Activated CD4-positive, alpha-beta T cell treated with anti-CD3 and anti-CD28 coated beads for 36 hours (primary cell): ENCODE data around the gene DLX4. TPM values are rescaled to one million over a fixed set of nuclear protein-coding genes. Genes with fewer than 3 reads are reported as not detected.

Source experiments
- ATAC-seq: fragments of 200-7000 bp; cut with Tn5 transposase; one replicate; pipeline ENCODE4 v1.10.0; 2021; ENCODE audit warnings: mild to moderate bottlenecking, moderate library complexity
- CTCF ChIA-PET: fragments of 350-600 bp; sonication (Branson Sonifier 250); formaldehyde crosslinking; loops from one replicate; lab custom pipeline; 2021; ENCODE audit warnings: antibody characterized with exemption; lab: Charles Lee
- POLR2A ChIA-PET: fragments of 350-600 bp; sonication (Branson Sonifier 250); formaldehyde crosslinking; loops from one replicate; lab custom pipeline; 2021; ENCODE audit warnings: antibody characterized with exemption, inconsistent platforms; lab: Charles Lee
- DNase-seq: peaks from one replicate; pipeline ENCODE4 v3.0.0-alpha.2; 2020
- H3K27ac Mint-ChIP-seq: one replicate; pipeline ENCODE4 v1.8.0; 2021; ENCODE audit warnings: mixed read lengths
- H3K27me3 Mint-ChIP-seq: one replicate; pipeline ENCODE4 v1.8.0; 2021; ENCODE audit warnings: mixed read lengths
- H3K36me3 Mint-ChIP-seq: one replicate; pipeline ENCODE4 v1.8.0; 2021; ENCODE audit warnings: low read depth, mixed read lengths
- H3K4me1 Mint-ChIP-seq: one replicate; pipeline ENCODE4 v1.8.0; 2021; ENCODE audit warnings: mixed read lengths
- H3K4me3 Mint-ChIP-seq: one replicate; pipeline ENCODE4 v1.8.0; 2021; ENCODE audit warnings: mild to moderate bottlenecking, moderate library complexity, mixed read lengths
- H3K9me3 Mint-ChIP-seq: one replicate; pipeline ENCODE4 v1.8.0; 2021; ENCODE audit warnings: low read depth, mixed read lengths
- intact Hi-C, 2 experiments: fragments of 100-400 bp; cut with DNase I in 1 of 2; cut with micrococcal nuclease in 1 of 2; formaldehyde crosslinking; loops; one replicate each; pipeline versions ENCODE4 v1.14.2 to v1.15.1; 2022 to 2024; cut with DNase I, micrococcal nuclease
- total RNA-seq, 2 experiments: library from RNA; stranded (reverse); gene quantifications; one replicate each; pipeline ENCODE4 v1.2.3, GENCODE V29; 2021

DLX4 gene
- total RNA-seq, 2 experiments from 2014 or later = 0.85 to 0.86 TPM

DNA sequence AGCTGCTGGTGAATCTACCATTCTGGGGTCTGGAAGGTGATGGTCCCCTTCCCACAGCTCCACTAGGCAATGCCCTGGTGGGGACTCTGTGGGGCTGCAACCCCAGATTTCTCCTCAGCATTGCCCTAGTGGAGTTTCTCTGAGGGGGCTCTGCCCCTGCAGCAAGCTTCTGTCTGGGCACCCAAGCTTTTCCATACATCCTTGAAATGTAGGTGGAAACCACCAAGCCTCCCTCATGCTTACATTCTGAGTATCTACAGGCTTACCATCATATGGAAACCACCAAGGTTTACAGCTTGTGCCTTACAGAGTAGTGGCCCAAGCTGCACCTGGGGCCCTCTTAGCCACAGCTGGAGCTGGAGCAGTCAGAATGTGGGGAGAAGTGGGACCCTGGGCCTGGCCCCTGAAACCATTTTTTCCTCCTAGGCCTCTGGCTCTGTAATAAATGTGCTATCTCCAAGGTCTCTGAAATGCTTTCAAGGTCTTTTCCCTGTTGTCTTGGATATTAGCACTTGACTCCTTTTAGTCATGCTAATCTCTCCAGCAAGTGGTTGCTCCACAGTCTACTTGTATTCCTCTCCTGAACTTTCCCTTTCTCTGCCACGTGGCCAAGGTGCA is 45.6 kb downstream of the DLX4 start:
- Mint-ChIP-seq H3K27ac (no peak overlapping the region), H3K4me3 (no peak overlapping the region), H3K36me3 (no peaks in the 10 kb centered on the region), H3K27me3 (peaks cover 13% of the 10 kb centered on the region), H3K4me1 (no peaks in the 10 kb centered on the region), H3K9me3 (peaks cover 26% of the 10 kb centered on the region)
- DNase-seq (no peak), ATAC-seq (no peak)
- intact Hi-C loops = no loop called here
- CTCF ChIA-PET = interaction anchor here (0.6 to 1.3 kb wide), 3 partner anchors 62 to 569 kb away, joined by 3 read pairs; no protein-coding TSS in a partner anchor
- POLR2A ChIA-PET = interaction anchor here (0.6 kb wide), 1 partner anchor 557 kb away, joined by 4 read pairs; no protein-coding TSS in a partner anchor

DNA sequence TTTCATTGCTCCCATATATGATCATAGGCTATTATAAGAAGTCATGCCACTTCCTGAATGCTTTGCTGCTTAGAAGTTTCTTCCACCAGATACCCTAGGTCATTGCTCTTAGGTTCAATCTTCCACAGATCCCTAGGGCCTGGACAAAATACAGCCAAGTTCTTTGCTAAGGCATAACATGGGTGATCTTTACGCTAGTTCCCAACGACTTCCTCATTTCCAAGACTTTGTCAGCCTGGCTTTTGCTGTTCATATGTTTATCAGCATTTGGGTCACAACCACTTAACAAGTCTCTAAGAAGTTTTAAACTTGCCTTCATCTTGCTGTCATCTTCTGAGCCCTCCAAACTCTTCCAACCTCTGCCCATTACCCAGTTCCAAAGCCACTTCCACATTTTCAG is 46.2 kb downstream of the DLX4 start:
- H3K4me3 Mint-ChIP-seq = no peak overlapping the region
- no peak for ATAC-seq
- H3K36me3 Mint-ChIP-seq = no peaks in the 10 kb centered on the region
- DNase-seq = no peak
- ChIA-PET POLR2A (no interaction called here), CTCF (interaction anchor here (0.6 kb wide), 2 partner anchors 78 to 569 kb away, joined by 3 read pairs; no protein-coding TSS in a partner anchor)
- intact Hi-C loops = no loop called here
- no peaks in the 10 kb centered on the region for H3K4me1 Mint-ChIP-seq
- peaks cover 26% of the 10 kb centered on the region for H3K9me3 Mint-ChIP-seq
- no peak overlapping the region for H3K27ac Mint-ChIP-seq
- H3K27me3 Mint-ChIP-seq = peaks cover 13% of the 10 kb centered on the region

- DNase-seq = no peak
- ATAC-seq = no peak
- Mint-ChIP-seq H3K4me3 (no peak overlapping the region), H3K27me3 (peaks cover 14% of the 10 kb centered on the region), H3K36me3 (no peaks in the 10 kb centered on the region), H3K9me3 (peaks cover 9% of the 10 kb centered on the region), H3K4me1 (no peaks in the 10 kb centered on the region), H3K27ac (no peak overlapping the region)
- intact Hi-C loops = no loop called here
- ChIA-PET POLR2A (no interaction called here), CTCF (interaction anchor here (1.3 kb wide), 1 partner anchor 8 kb away, joined by 3 read pairs; no protein-coding TSS in a partner anchor)
These were observed 49.9 kb downstream of the DLX4 start for GRCh38 chr17:50018909-50019308.

DNA sequence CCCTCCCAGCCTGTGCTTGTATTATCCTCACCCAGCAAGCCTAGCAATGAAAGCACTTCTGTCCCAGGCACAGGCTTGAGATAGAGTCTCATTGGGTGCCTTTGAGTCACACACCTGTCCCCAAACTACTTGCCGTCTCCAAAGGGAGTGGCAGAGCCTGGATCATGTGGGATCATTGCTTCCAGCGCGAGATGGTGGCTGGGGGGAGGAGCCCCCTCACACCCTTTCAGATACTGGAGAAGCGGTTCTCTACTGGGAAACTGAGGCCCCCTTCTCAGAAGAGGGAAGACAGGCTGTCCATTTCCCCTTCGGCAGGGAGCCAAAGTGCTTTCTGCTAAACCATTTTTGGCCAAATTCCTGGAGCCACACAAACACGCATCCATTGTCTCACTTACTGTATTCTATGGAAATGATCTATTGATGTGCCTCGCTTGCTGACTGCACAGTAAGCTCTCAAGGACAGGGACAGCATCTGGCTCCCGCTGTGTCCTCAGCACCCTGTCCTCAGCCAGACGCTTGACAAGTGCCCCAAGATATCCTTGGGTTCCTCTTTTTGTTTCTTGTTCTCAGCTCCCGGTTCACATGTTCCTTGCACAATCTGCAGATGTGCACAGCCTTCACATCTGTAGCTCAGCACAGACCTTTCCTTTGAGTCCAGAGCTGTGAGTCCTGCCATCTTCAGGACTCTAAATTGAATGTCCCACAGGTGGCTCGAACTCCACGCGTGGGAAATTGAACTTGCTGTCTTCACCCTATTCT is 52.0 kb downstream of the DLX4 start:
- H3K27me3 Mint-ChIP-seq = peaks cover 14% of the 10 kb centered on the region
- H3K4me3 Mint-ChIP-seq = no peak overlapping the region
- ATAC-seq (no peak), DNase-seq (no peak)
- ChIA-PET CTCF (interaction anchor here (0.6 kb wide), 3 partner anchors 36 to 324 kb away, joined by 3 read pairs; no protein-coding TSS in a partner anchor), POLR2A (no interaction called here)
- H3K9me3 Mint-ChIP-seq = no peaks in the 10 kb centered on the region
- intact Hi-C loops = no loop called here
- no peaks in the 10 kb centered on the region for H3K4me1 Mint-ChIP-seq
- no peak overlapping the region for H3K27ac Mint-ChIP-seq
- H3K36me3 Mint-ChIP-seq = no peaks in the 10 kb centered on the region

GRCh38 chr17:50021681-50022370 is 52.8 kb downstream of the DLX4 start:
- ATAC-seq (no peak), DNase-seq (no peak)
- H3K36me3 Mint-ChIP-seq = no peaks in the 10 kb centered on the region
- no peaks in the 10 kb centered on the region for H3K9me3 Mint-ChIP-seq
- intact Hi-C loops = no loop called here
- H3K4me1 Mint-ChIP-seq = peaks cover 2% of the 10 kb centered on the region
- H3K27ac Mint-ChIP-seq = no peak overlapping the region
- H3K27me3 Mint-ChIP-seq = peaks cover 15% of the 10 kb centered on the region
- H3K4me3 Mint-ChIP-seq = no peak overlapping the region
- CTCF ChIA-PET = interaction anchor here (0.6 to 1.3 kb wide), 3 partner anchors 24 to 44 kb away, joined by 3 to 4 read pairs (median 3); no protein-coding TSS in a partner anchor
- POLR2A ChIA-PET = no interaction called here

GRCh38 chr17:50022463-50023130 is 53.6 kb downstream of the DLX4 start:
- DNase-seq = no peak
- ATAC-seq = no peak
- Mint-ChIP-seq H3K36me3 (no peaks in the 10 kb centered on the region), H3K27ac (no peak overlapping the region), H3K27me3 (peaks cover 19% of the 10 kb centered on the region), H3K4me3 (no peak overlapping the region), H3K9me3 (no peaks in the 10 kb centered on the region), H3K4me1 (peaks cover 8% of the 10 kb centered on the region)
- intact Hi-C loops = no loop called here
- ChIA-PET CTCF (interaction anchor here (0.7 to 1.3 kb wide), 3 partner anchors 24 to 68 kb away, joined by 3 to 4 read pairs (median 3); no protein-coding TSS in a partner anchor), POLR2A (no interaction called here)

DNA sequence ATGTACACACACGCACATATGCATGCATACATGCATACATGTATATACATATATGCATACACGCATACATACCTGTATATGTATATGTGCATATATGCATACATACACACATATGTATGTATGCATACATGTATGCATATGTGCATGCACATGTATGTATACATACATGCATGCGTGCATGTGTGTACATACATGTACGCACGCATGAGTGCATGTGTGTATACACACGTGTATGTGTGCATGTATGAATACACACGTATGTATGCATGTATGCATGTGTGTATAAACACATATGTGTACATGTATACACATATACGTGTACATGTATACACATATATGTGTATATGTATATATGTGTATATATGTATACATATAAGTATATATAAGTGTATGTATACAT is 54.5 kb downstream of the DLX4 start:
- no peak overlapping the region for H3K27ac Mint-ChIP-seq
- no peaks in the 10 kb centered on the region for H3K36me3 Mint-ChIP-seq
- ChIA-PET POLR2A (no interaction called here), CTCF (no interaction called here)
- peaks cover 28% of the 10 kb centered on the region for H3K27me3 Mint-ChIP-seq
- no peak overlapping the region for H3K4me3 Mint-ChIP-seq
- H3K4me1 Mint-ChIP-seq = peaks cover 11% of the 10 kb centered on the region
- ATAC-seq (no peak), DNase-seq (no peak)
- H3K9me3 Mint-ChIP-seq = no peaks in the 10 kb centered on the region
- intact Hi-C loops = no loop called here

Other genes starting within 250 kb of the DLX4 start
- 10 to 100 TPM; 14.1 to 15.4 TPM for gene FAM117A, start 205.1 kb upstream of the DLX4 start, total RNA-seq
- 10 to 100 TPM; 63.5 to 93.0 TPM for gene KAT7, start 180.5 kb upstream of the DLX4 start, total RNA-seq
- not detected for gene TAC4, start 121.1 kb upstream of the DLX4 start, total RNA-seq
- under 1 TPM in 1 of 2 experiments, not detected in 1; 0.09 TPM for gene DLX3, start 26.0 kb downstream of the DLX4 start, total RNA-seq
- gene ITGA3, start 86.9 kb downstream of the DLX4 start, total RNA-seq = 1 to 10 TPM; 6.8 to 7.8 TPM
- 10 to 100 TPM in 1 of 2 experiments, 1 to 10 TPM in 1; 9.8 to 16.2 TPM for gene PDK2, start 126.2 kb downstream of the DLX4 start, total RNA-seq
- 1 to 10 TPM in 1 of 2 experiments, under 1 TPM in 1; 0.77 to 1.1 TPM for gene SAMD14, start 161.0 kb downstream of the DLX4 start, total RNA-seq
- 10 to 100 TPM; 61.1 to 64.0 TPM for gene PPP1R9B, start 181.5 kb downstream of the DLX4 start, total RNA-seq
- under 1 TPM in 1 of 2 experiments, not detected in 1; 0.26 TPM for gene SGCA, start 196.8 kb downstream of the DLX4 start, total RNA-seq
- under 1 TPM; 0.55 to 0.70 TPM for gene COL1A1, start 232.4 kb downstream of the DLX4 start, total RNA-seq